ENCODE results near the gene SLC19A1. TPM values are rescaled to one million over a fixed set of nuclear protein-coding genes. Genes with fewer than 3 reads are reported as not detected.

SLC19A1 gene
- total RNA-seq = 10 to 100 TPM in 3 of 4 donors, 1 to 10 TPM in 1; 3.3 to 27.9 (median 11.4) TPM

GRCh38 chr21:45542242-45542666 is at the start of gene SLC19A1:
Gene SLC19A1 (minus strand): TSS chr21:45542440. CDS start chr21:45537959, 4,481 bp downstream.
- H3K9me3 ChIP-seq = no peaks in the 10 kb centered on the region
- WGBS, 2 donors = 0% methylated on average over 6 to 12 of the region's 59 CpGs
- peak within 1 kb of the TSS; percentile 39 to 80 (median 64) for H3K4me3 ChIP-seq
- TF ChIP-seq EP300 (IDR thresholded peaks at IDR 0.05) (no peak), POLR2A (IDR thresholded peaks at IDR 0.05) (peak in 1 of 2 donors; percentile 16), CTCF (IDR thresholded peaks at IDR 0.05) (peak; percentile 44 to 86 (median 80))
- H3K27me3 ChIP-seq = no peaks in the 10 kb centered on the region
- no peak for DNase-seq (ENCODE audit: low spot score in 2 of 2)
- H3K27ac ChIP-seq = peak within 1 kb of the TSS; percentile 15 to 85 (median 79)
- H3K4me1 ChIP-seq = peaks cover 0 to 17% (median 10%) of the 10 kb centered on the region in 4 donors
- H3K36me3 ChIP-seq = no peaks in the 10 kb centered on the region

- DNase-seq (ENCODE audit: low spot score in 2 of 2) = no peak
- Histone ChIP-seq H3K9me3 (peaks cover 0 to 19% (median 1%) of the 10 kb centered on the region in 4 donors), H3K27ac (no peak overlapping the region), H3K4me3 (no peak overlapping the region), H3K27me3 (peaks cover 0 to 66% of the 10 kb centered on the region in 2 donors), H3K4me1 (peaks cover 0 to 14% (median 0%) of the 10 kb centered on the region in 4 donors), H3K36me3 (no peaks in the 10 kb centered on the region)
- 84 to 86% methylated on average over 9 of the region's 9 CpGs for WGBS, 2 donors
- no peak for TF ChIP-seq EP300 (IDR thresholded peaks at IDR 0.05)
- TF ChIP-seq POLR2A (IDR thresholded peaks at IDR 0.05) = no peak
- no peak for TF ChIP-seq CTCF (IDR thresholded peaks at IDR 0.05)
Measured at GRCh38 chr21:45591619-45592207, 49.5 kb upstream of the SLC19A1 start.

- Histone ChIP-seq H3K36me3 (no peaks in the 10 kb centered on the region), H3K27ac (peak overlapping the region in 2 of 4 donors; percentile 29 to 32), H3K4me1 (peaks cover 0 to 14% (median 0%) of the 10 kb centered on the region in 4 donors), H3K27me3 (peaks cover 0 to 60% of the 10 kb centered on the region in 2 donors), H3K9me3 (peaks cover 0 to 27% (median 4%) of the 10 kb centered on the region in 4 donors), H3K4me3 (peak overlapping the region in 3 of 4 donors; percentile 32 to 57 (median 45))
- no peak for TF ChIP-seq CTCF (IDR thresholded peaks at IDR 0.05)
- no peak for TF ChIP-seq EP300 (IDR thresholded peaks at IDR 0.05)
- no peak for TF ChIP-seq POLR2A (IDR thresholded peaks at IDR 0.05)
- no peak for DNase-seq (ENCODE audit: low spot score in 2 of 2)
- 6 to 11% methylated on average over 18 to 26 of the region's 53 CpGs for WGBS, 2 donors
Measured at GRCh38 chr21:45590726-45591618, 48.7 kb upstream of the SLC19A1 start.

- peak; percentile 33 to 50 for DNase-seq (ENCODE audit: low spot score in 2 of 2)
- WGBS, 2 donors = 0 to 3% methylated on average over 2 to 35 of the region's 46 CpGs
- Histone ChIP-seq H3K27me3 (peaks cover 0 to 53% of the 10 kb centered on the region in 2 donors), H3K27ac (peak overlapping the region in 1 of 4 donors; percentile 44), H3K4me3 (peak overlapping the region; percentile 23 to 57 (median 38)), H3K4me1 (peaks cover 0 to 14% (median 0%) of the 10 kb centered on the region in 4 donors), H3K9me3 (peaks cover 0 to 34% (median 4%) of the 10 kb centered on the region in 4 donors), H3K36me3 (no peaks in the 10 kb centered on the region)
- TF ChIP-seq POLR2A (IDR thresholded peaks at IDR 0.05) = no peak
- peak in 1 of 2 donors; percentile 32 for TF ChIP-seq EP300 (IDR thresholded peaks at IDR 0.05)
- no peak for TF ChIP-seq CTCF (IDR thresholded peaks at IDR 0.05)
Measured at GRCh38 chr21:45590246-45590725, 48.0 kb upstream of the SLC19A1 start.

Data from tibial nerve (tissue), 4 donors.